ENCODE data around the gene TBL1X. TPM values are rescaled to one million over a fixed set of nuclear protein-coding genes. Genes with fewer than 3 reads are reported as not detected.

Gene TBL1X
- total and polyA plus RNA-seq, 2 experiments from 2014 or later: 8.7 to 26.9 TPM

DNA sequence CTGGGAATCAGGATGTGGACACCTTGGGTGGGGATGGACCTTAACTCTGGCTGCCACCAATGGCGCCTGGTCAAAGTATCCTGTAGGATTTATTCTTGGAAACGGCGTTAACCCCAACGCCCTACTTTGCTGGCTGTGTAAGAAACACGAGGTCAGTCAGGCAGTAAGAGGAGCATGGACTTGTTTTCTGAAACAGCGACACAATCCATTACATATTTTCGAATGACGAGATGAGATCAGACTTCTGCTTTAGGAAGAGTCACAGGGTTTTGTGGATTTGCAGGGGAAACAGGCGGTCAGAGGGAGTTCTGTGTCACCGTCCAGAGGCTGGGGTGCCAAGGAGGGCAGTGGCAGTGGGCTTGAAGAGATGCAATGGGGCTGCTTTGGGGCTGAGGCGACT is 92.2 kb downstream of the TBL1X start:
- Histone ChIP-seq H3K27me3 (ENCODE audit: insufficient read depth) (no peaks in the 10 kb centered on the region), H3K4me3 (no peak overlapping the region), H2AFZ (no peak overlapping the region), H3K4me1 (ENCODE audit: insufficient read depth) (no peaks in the 10 kb centered on the region), H3K4me2 (no peak overlapping the region), H3K27ac (ENCODE audit: low read depth) (no peak overlapping the region), H3K79me2 (replicated peaks; ENCODE audit: insufficient read depth) (peaks cover 25% of the 10 kb centered on the region), H4K20me1 (replicated peaks; ENCODE audit: insufficient read depth) (no peaks in the 10 kb centered on the region), H3K9me2 (ENCODE audit: insufficient read depth) (no peaks in the 10 kb centered on the region), H3F3A (replicated peaks; ENCODE audit: low read depth) (no peaks in the 10 kb centered on the region), H3K36me3 (ENCODE audit: insufficient read depth) (no peaks in the 10 kb centered on the region)
- no peak for ATAC-seq
- Mint-ChIP-seq H3K4me3 (no peak overlapping the region), H3K36me3 (ENCODE audit: low read depth) (no peaks in the 10 kb centered on the region), H3K27me3 (ENCODE audit: insufficient read depth, low read depth, poor library complexity) (peaks cover 5% of the 10 kb centered on the region), H3K27ac (no peak overlapping the region), H3K9me3 (peaks cover 2% of the 10 kb centered on the region; the same call in 1 of the 3 replicates), H3K4me1 (peaks cover 15% of the 10 kb centered on the region; the same call in 2 of the 3 replicates)
- TF ChIP-seq ZNF114 (CRISPR knock-in tag; IDR thresholded peaks at IDR 0.05): no peak
- no peak for DNase-seq (ENCODE audit: low spot score)

DNA sequence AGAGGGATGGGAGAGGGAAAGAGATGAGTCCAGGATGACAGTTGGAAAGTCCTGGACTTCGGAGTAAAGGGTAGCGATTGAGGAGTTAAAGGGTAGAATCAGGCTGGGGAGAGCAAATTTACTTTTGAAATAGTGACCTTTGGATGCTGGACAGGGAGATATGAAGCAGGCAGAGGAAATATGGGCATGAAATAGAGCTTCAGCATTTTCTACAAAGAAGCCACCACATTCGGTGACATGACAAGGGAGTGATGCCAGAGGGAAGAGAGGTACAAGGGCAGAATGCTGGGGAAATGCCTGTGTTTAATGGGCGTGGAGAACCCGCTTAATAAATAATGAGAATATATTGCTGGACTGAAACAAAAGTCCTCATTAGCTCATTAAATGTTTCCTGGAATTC is 92.7 kb downstream of the TBL1X start:
- Mint-ChIP-seq H3K9me3 (peaks cover 2% of the 10 kb centered on the region; the same call in 1 of the 3 replicates), H3K4me3 (no peak overlapping the region), H3K36me3 (ENCODE audit: low read depth) (no peaks in the 10 kb centered on the region), H3K4me1 (peaks cover 15% of the 10 kb centered on the region; the same call in 2 of the 3 replicates), H3K27ac (no peak overlapping the region), H3K27me3 (ENCODE audit: insufficient read depth, low read depth, poor library complexity) (peaks cover 4% of the 10 kb centered on the region)
- H3K4me2 ChIP-seq: no peak overlapping the region
- H3K4me1 ChIP-seq (ENCODE audit: insufficient read depth): no peaks in the 10 kb centered on the region
- no peaks in the 10 kb centered on the region for H3K9me2 ChIP-seq (ENCODE audit: insufficient read depth)
- H3K79me2 ChIP-seq (replicated peaks; ENCODE audit: insufficient read depth): peaks cover 29% of the 10 kb centered on the region
- H2AFZ ChIP-seq: no peak overlapping the region
- no peaks in the 10 kb centered on the region for H3K27me3 ChIP-seq (ENCODE audit: insufficient read depth)
- no peak overlapping the region for H3K27ac ChIP-seq (ENCODE audit: low read depth)
- DNase-seq (ENCODE audit: low spot score) (no peak), ATAC-seq (no peak)
- H3K36me3 ChIP-seq (ENCODE audit: insufficient read depth): no peaks in the 10 kb centered on the region
- H4K20me1 ChIP-seq (replicated peaks; ENCODE audit: insufficient read depth): no peaks in the 10 kb centered on the region
- H3K4me3 ChIP-seq: no peak overlapping the region
- H3F3A ChIP-seq (replicated peaks; ENCODE audit: low read depth): no peaks in the 10 kb centered on the region
- TF ChIP-seq EZH2 (IDR thresholded peaks at IDR 0.05; ENCODE audit: low read depth, unreplicated experiment) (no peak), CTCF (conservative IDR thresholded peaks at IDR 0.05; ENCODE audit: low read depth in 2 of 2) (no peak), ZNF462 (CRISPR knock-in tag; IDR thresholded peaks at IDR 0.05) (no peak), JUNB (IDR thresholded peaks at IDR 0.05; ENCODE audit: unreplicated experiment) (no peak), ZNF331 (CRISPR knock-in tag; IDR thresholded peaks at IDR 0.05; ENCODE audit: low read depth) (no peak), EZH2phosphoT487 (IDR thresholded peaks at IDR 0.05; ENCODE audit: unreplicated experiment) (no peak), CREB1 (CRISPR knock-in tag; IDR thresholded peaks at IDR 0.05; ENCODE audit: low read depth) (no peak), POLR2AphosphoS5 (IDR thresholded peaks at IDR 0.05; ENCODE audit: low read depth) (no peak), REST (IDR thresholded peaks at IDR 0.05; ENCODE audit: unreplicated experiment) (no peak), STAT1 (IDR thresholded peaks at IDR 0.05; ENCODE audit: unreplicated experiment) (no peak), ZNF114 (CRISPR knock-in tag; IDR thresholded peaks at IDR 0.05) (no peak), NANOG (IDR thresholded peaks at IDR 0.05; ENCODE audit: borderline replicate concordance) (no peak)

Measured in GM23338 (cell line).